Parathyroid adenoma (tissue), 2 donors: ENCODE data around the gene AREL1.

Experiments used
- H2AFZ ChIP-seq: fragments of 300-600 bp; sonication (generic); one replicate; pipeline ENCODE4 v1.7.0; 2017; ENCODE audit warnings: antibody characterized with exemption, mild to moderate bottlenecking
- H3K27ac ChIP-seq: fragments of 300-600 bp; sonication (generic); one replicate; pipeline ENCODE4 v1.7.0; 2017
- H3K27me3 ChIP-seq: fragments of 300-600 bp; sonication (generic); one replicate; pipeline ENCODE4 v1.7.0; 2017; ENCODE audit warnings: low read length; ENCODE audit not compliant: control insufficient read depth, insufficient read depth
- H3K36me3 ChIP-seq: fragments of 300-600 bp; sonication (generic); one replicate; pipeline ENCODE4 v1.7.0; 2017; ENCODE audit warnings: low read length; ENCODE audit not compliant: control insufficient read depth, insufficient read depth
- H3K4me1 ChIP-seq: fragments of 300-600 bp; sonication (generic); one replicate; pipeline ENCODE4 v1.7.0; 2017; ENCODE audit warnings: control low read depth
- H3K4me2 ChIP-seq: fragments of 300-600 bp; sonication (generic); one replicate; pipeline ENCODE4 v1.7.0; 2017; ENCODE audit warnings: low read length
- H3K4me3 ChIP-seq: fragments of 300-600 bp; sonication (generic); one replicate; pipeline ENCODE4 v1.7.0; 2017; ENCODE audit warnings: low read depth, low read length
- H3K79me2 ChIP-seq: fragments of 300-600 bp; sonication (generic); one replicate; pipeline ENCODE4 v1.7.0; 2017; ENCODE audit warnings: control low read depth
- H3K9ac ChIP-seq: fragments of 300-600 bp; sonication (generic); one replicate; pipeline ENCODE4 v1.7.0; 2017; ENCODE audit warnings: mild to moderate bottlenecking
- H3K9me3 ChIP-seq: fragments of 300-600 bp; sonication (generic); one replicate; pipeline ENCODE4 v1.7.0; 2017; ENCODE audit warnings: low read length; ENCODE audit not compliant: control insufficient read depth
- TF ChIP-seq, protein P1 (sequence below): fragments of 300-600 bp; sonication (generic); IDR thresholded peaks from one replicate; pipeline ENCODE4 v1.7.0; 2017; ENCODE audit warnings: antibody characterized with exemption, mild to moderate bottlenecking
- donor health status: primary hyperparathyroidism.

AREL1 gene

DNA sequence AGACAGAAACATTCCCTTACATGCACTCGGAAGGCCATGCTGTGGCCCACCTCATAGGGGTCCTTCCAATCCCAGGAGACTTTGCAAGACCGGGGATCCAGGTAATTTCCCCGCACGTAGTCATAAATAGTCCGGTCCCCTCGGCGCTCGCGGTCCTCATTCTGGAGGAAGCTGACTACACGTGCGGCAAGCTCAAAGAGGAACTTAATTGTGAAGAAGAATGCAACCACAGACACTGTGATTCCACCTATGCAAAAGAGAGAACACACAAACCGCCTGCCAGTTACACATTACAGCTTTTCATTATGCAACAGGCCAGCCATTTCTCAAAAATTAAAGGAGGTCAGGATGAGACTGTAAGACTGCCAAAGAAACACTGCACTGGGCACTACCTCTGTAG, 28.4 kb downstream of the AREL1 start:
- H3K27me3 ChIP-seq = no peaks in the 10 kb centered on the region
- no peaks in the 10 kb centered on the region for H3K4me1 ChIP-seq
- no peak overlapping the region for H3K4me2 ChIP-seq
- TF ChIP-seq, protein P1, sequence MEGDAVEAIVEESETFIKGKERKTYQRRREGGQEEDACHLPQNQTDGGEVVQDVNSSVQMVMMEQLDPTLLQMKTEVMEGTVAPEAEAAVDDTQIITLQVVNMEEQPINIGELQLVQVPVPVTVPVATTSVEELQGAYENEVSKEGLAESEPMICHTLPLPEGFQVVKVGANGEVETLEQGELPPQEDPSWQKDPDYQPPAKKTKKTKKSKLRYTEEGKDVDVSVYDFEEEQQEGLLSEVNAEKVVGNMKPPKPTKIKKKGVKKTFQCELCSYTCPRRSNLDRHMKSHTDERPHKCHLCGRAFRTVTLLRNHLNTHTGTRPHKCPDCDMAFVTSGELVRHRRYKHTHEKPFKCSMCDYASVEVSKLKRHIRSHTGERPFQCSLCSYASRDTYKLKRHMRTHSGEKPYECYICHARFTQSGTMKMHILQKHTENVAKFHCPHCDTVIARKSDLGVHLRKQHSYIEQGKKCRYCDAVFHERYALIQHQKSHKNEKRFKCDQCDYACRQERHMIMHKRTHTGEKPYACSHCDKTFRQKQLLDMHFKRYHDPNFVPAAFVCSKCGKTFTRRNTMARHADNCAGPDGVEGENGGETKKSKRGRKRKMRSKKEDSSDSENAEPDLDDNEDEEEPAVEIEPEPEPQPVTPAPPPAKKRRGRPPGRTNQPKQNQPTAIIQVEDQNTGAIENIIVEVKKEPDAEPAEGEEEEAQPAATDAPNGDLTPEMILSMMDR = no peak
- H3K4me3 ChIP-seq = no peak overlapping the region
- H3K79me2 ChIP-seq = no peaks in the 10 kb centered on the region
- H3K36me3 ChIP-seq = no peaks in the 10 kb centered on the region
- no peaks in the 10 kb centered on the region for H3K9me3 ChIP-seq
- H3K27ac ChIP-seq = no peak overlapping the region
- H2AFZ ChIP-seq = no peak overlapping the region
- H3K9ac ChIP-seq = no peak overlapping the region

DNA sequence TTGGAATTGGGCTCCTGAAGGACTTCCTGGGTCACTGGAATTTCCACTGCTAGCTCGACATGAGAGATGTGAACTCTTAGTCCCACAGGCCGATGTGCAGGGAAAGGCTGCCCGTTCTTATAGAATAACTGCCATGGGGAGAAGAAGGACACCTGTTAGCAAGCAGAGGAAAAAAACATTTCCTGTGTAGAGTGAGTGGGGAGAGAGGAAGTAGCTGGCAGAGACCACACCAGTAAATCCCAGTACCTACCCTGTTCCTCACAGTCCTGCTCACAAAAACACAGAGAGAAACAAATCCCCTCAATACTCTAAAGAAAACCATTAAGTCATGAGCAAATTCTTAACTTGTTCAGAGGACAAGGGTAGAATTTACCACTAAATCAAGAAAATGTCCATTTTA, 29.5 kb downstream of the AREL1 start:
- H3K9ac ChIP-seq = no peak overlapping the region
- no peaks in the 10 kb centered on the region for H3K36me3 ChIP-seq
- H3K4me1 ChIP-seq = no peaks in the 10 kb centered on the region
- H3K9me3 ChIP-seq = no peaks in the 10 kb centered on the region
- TF ChIP-seq, protein P1 = no peak
- no peaks in the 10 kb centered on the region for H3K27me3 ChIP-seq
- no peak overlapping the region for H3K4me3 ChIP-seq
- no peak overlapping the region for H3K4me2 ChIP-seq
- H3K27ac ChIP-seq = no peak overlapping the region
- H3K79me2 ChIP-seq = no peaks in the 10 kb centered on the region
- no peak overlapping the region for H2AFZ ChIP-seq

DNA sequence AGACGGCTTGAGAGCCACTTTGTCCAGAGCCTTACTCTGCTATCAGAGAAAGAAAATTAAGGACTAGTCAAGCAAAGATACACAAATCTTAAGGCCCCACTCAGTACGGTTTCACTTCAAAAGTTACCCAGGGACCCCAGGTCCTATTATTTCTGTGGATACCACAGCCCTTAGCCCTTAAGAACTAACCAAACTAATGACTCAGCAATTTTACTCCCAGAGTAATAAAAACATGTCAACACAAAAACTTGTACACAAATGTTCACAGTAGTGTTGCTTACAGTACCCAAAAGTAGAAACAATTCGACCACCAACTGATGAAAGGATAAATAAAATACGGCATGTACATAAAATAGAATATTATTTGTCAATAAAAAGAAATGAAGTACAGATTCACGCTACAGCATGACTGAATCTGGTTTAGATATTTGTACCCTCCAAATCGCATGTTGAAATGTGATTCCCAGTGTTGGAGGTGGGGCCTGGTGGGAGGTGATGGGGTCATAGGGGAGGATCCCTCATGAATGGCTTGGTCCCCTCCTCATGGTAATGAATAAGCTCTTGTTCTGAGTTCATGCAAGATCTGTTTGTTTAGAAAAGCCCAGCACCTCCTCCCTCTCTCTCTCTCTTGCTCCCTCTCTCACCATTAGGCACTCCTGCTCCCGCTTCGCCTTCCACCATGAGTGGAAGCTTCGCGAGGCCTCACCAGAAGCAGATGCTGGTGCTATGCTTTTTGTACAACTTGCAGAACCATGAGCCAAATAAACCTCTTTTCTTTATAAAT, 30.5 kb downstream of the AREL1 start:
- H3K4me3 ChIP-seq = no peak overlapping the region
- no peak overlapping the region for H3K4me2 ChIP-seq
- no peaks in the 10 kb centered on the region for H3K4me1 ChIP-seq
- no peaks in the 10 kb centered on the region for H3K27me3 ChIP-seq
- no peaks in the 10 kb centered on the region for H3K36me3 ChIP-seq
- H3K27ac ChIP-seq = no peak overlapping the region
- H3K79me2 ChIP-seq = no peaks in the 10 kb centered on the region
- no peak overlapping the region for H2AFZ ChIP-seq
- no peak overlapping the region for H3K9ac ChIP-seq
- no peaks in the 10 kb centered on the region for H3K9me3 ChIP-seq
- TF ChIP-seq, protein P1 = no peak

DNA sequence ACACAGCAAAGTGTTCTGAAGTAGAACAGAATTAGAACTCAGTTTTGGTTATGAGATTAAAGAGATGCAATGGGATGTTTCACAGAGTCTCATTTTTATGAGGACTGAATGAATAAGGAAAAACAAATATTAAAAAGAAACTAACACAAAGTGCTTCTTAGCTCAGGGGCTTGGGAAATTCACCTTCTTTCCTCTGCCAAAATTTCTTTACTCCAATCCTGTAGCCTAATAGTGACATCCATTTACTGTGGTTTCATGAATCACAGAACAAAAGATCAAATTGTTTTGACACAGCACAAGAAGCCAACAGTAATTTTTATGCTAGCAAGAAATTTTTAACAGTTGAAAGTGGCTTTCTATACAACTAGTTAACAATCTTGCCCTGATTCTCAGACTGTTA, 37.7 kb downstream of the AREL1 start:
- H3K36me3 ChIP-seq = no peaks in the 10 kb centered on the region
- no peak overlapping the region for H3K9ac ChIP-seq
- H3K9me3 ChIP-seq = no peaks in the 10 kb centered on the region
- no peaks in the 10 kb centered on the region for H3K4me1 ChIP-seq
- H3K79me2 ChIP-seq = no peaks in the 10 kb centered on the region
- no peaks in the 10 kb centered on the region for H3K27me3 ChIP-seq
- no peak overlapping the region for H2AFZ ChIP-seq
- H3K27ac ChIP-seq = no peak overlapping the region
- TF ChIP-seq, protein P1 = no peak
- H3K4me3 ChIP-seq = no peak overlapping the region
- H3K4me2 ChIP-seq = no peak overlapping the region

DNA sequence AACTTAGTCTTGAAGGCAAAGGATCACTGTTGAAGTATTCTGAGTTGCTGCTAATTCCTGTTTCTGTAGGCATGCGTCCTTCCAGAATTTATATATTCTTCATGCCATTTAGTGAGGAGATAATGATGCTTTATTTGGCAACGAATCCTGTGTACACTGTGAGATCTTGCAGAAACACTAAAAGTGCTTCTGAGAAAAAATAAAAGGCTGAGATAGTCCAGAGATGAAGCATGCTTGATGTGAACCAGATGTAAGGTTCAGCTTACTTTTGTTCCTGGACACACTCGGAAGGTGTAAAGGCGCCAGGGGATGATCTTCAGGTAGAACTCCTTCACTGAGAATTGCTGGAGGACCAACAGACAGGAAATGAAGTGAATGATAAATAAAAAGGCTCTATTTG, 39.1 kb downstream of the AREL1 start:
- TF ChIP-seq, protein P1 = no peak
- Histone ChIP-seq H2AFZ (no peak overlapping the region), H3K9ac (no peak overlapping the region), H3K4me1 (no peaks in the 10 kb centered on the region), H3K36me3 (no peaks in the 10 kb centered on the region), H3K79me2 (no peaks in the 10 kb centered on the region), H3K9me3 (no peaks in the 10 kb centered on the region), H3K27ac (no peak overlapping the region), H3K4me2 (no peak overlapping the region), H3K27me3 (no peaks in the 10 kb centered on the region), H3K4me3 (no peak overlapping the region)
